HepG2 (cell line): Measurements from ENCODE around the gene ZNF148.

ENCODE experiments used
- CTCF ChIP-seq: sonication (generic); formaldehyde crosslinking; IDR thresholded peaks from 2 replicates; pipeline ENCODE4 v1.5.0; 2020; ENCODE audit warnings: mild to moderate bottlenecking, missing genetic modification reagents, moderate library complexity
- HNF4A ChIP-seq: sonication (generic); formaldehyde crosslinking; IDR thresholded peaks from 2 replicates; pipeline ENCODE4 v1.4.0; 2020; ENCODE audit warnings: missing genetic modification reagents
- KAT8 ChIP-seq: IDR thresholded peaks from 2 replicates; pipeline ENCODE4 v1.6.1; 2016; ENCODE audit warnings: missing genetic modification reagents, missing compliant biosample characterization
- POLR2A ChIP-seq, 2 experiments: IDR thresholded peaks; 2 replicates each; pipeline ENCODE4 v1.6.1; 2011; ENCODE audit warnings: low read depth in 2 of 2, low read length in 2 of 2, mild to moderate bottlenecking in 1 of 2, moderate library complexity in 1 of 2; ENCODE audit not compliant: insufficient read depth in 1 of 2
- POLR2AphosphoS2 ChIP-seq: IDR thresholded peaks from 2 replicates; pipeline ENCODE4 v1.6.1; 2011; ENCODE audit warnings: low read depth, low read length, improper control_type of control experiment
- REST ChIP-seq, 2 experiments: IDR thresholded peaks; 2 replicates each; pipeline ENCODE4 v1.6.1; 2011 to 2012; ENCODE audit warnings: low read length in 2 of 2, borderline replicate concordance in 1 of 2, low read depth in 1 of 2, mild to moderate bottlenecking in 1 of 2, moderate library complexity in 1 of 2
- RXRB ChIP-seq: IDR thresholded peaks from 2 replicates; pipeline ENCODE4 v1.6.1; 2016; ENCODE audit warnings: borderline replicate concordance, missing genetic modification reagents, missing compliant biosample characterization
- SMARCC2 ChIP-seq: fragments of 450-650 bp; IDR thresholded peaks from 2 replicates; pipeline ENCODE4 v1.6.1; 2017; ENCODE audit warnings: antibody characterized with exemption, mild to moderate bottlenecking
- THAP9 ChIP-seq: sonication (generic); formaldehyde crosslinking; IDR thresholded peaks from 2 replicates; pipeline ENCODE4; 2020; ENCODE audit warnings: missing genetic modification reagents, mild to moderate bottlenecking, borderline replicate concordance
- THRA ChIP-seq: sonication (generic); formaldehyde crosslinking; IDR thresholded peaks from 2 replicates; pipeline ENCODE4 v1.4.0; 2020; ENCODE audit warnings: missing genetic modification reagents, borderline replicate concordance
- ZNF562 ChIP-seq: sonication (generic); formaldehyde crosslinking; IDR thresholded peaks from 2 replicates; pipeline ENCODE4 v1.8.0; 2022; ENCODE audit warnings: missing genetic modification reagents, borderline replicate concordance

- TF ChIP-seq POLR2AphosphoS2 (no peak), CTCF (CRISPR knock-in tag) (no peak), THAP9 (CRISPR knock-in tag) (no peak), HNF4A (CRISPR knock-in tag) (no peak), REST (IDR thresholded peaks at IDR 0.05; ENCODE audit: borderline replicate concordance in 1 of 2, low read depth in 1 of 2, low read length in 2 of 2) (no peak), KAT8 (no peak), ZNF562 (CRISPR knock-in tag) (no peak), THRA (no peak), POLR2A (IDR thresholded peaks at IDR 0.05; ENCODE audit: insufficient read depth in 1 of 2, low read depth in 2 of 2, low read length in 2 of 2) (no peak), SMARCC2 (no peak), RXRB (CRISPR knock-in tag) (no peak)
Observed at GRCh38 chr3:125381314-125381713, 6.2 kb upstream of the ZNF148 start.
